NCI-H748 treated with DMSO at 0.1 percent for 48 hours (cell line): Measurements from ENCODE around the gene MFSD11.
"Not testable (repeated sequence)": the region's sequence is repeated elsewhere in the genome, so short reads cannot be mapped to it uniquely, and the experiment has no call there.

ENCODE experiments used
- DNase-seq: peaks from one replicate; lab custom pipeline; 2025; lab: John Stamatoyannopoulos, UW

The MFSD11 gene

GRCh38 chr17:76805319-76805718 is 67.4 kb downstream of the MFSD11 start:
- DNase-seq: no peak

GRCh38 chr17:76806151-76806550 is 68.2 kb downstream of the MFSD11 start:
- not testable (repeated sequence) for DNase-seq

- DNase-seq: not testable (repeated sequence)
Measured at GRCh38 chr17:76806767-76807166, 68.8 kb downstream of the MFSD11 start.

- no peak for DNase-seq
Measured at GRCh38 chr17:76808326-76808725, 70.4 kb downstream of the MFSD11 start.

GRCh38 chr17:76810956-76811355 is 73.0 kb downstream of the MFSD11 start:
- DNase-seq: no peak

GRCh38 chr17:76811834-76812233 is 73.9 kb downstream of the MFSD11 start:
- DNase-seq: no peak

GRCh38 chr17:76812263-76812662 is 74.3 kb downstream of the MFSD11 start:
- no peak for DNase-seq

GRCh38 chr17:76812968-76813367 is 75.0 kb downstream of the MFSD11 start:
- no peak for DNase-seq

GRCh38 chr17:76815907-76816589 is 78.1 kb downstream of the MFSD11 start:
- DNase-seq: not testable (repeated sequence)

- peak; percentile 1 for DNase-seq
Measured at GRCh38 chr17:76816590-76817135, 78.7 kb downstream of the MFSD11 start.

GRCh38 chr17:76820039-76820438 is 82.1 kb downstream of the MFSD11 start:
- DNase-seq: no peak

GRCh38 chr17:76820561-76820960 is 82.6 kb downstream of the MFSD11 start:
- DNase-seq: no peak

- no peak for DNase-seq
Measured at GRCh38 chr17:76822184-76822778, 84.4 kb downstream of the MFSD11 start.

- DNase-seq: no peak
Measured at GRCh38 chr17:76824093-76824492, 86.2 kb downstream of the MFSD11 start.

GRCh38 chr17:76826330-76827068 is 88.6 kb downstream of the MFSD11 start:
- no peak for DNase-seq

- DNase-seq: no peak
Measured at GRCh38 chr17:76827736-76828135, 89.8 kb downstream of the MFSD11 start.
